ENCODE data around the gene LRRC2.

GRCh38 chr3:46496746-46497555 is 69.2 kb downstream of the LRRC2 start:
- TF ChIP-seq CTCF (conservative IDR thresholded peaks at IDR 0.05; ENCODE audit: low read length) (peak; percentile 72), EZH2phosphoT487 (IDR thresholded peaks at IDR 0.05; ENCODE audit: borderline replicate concordance) (no peak)
